GM21447 (cell line): ENCODE measurements around the gene CELF4.

Experiments
- ATAC-seq: cut with Tn5 transposase; IDR thresholded peaks from one replicate; pipeline ENCODE4 v1.9.1; 2021; ENCODE audit not compliant: unreplicated experiment

The CELF4 gene

DNA sequence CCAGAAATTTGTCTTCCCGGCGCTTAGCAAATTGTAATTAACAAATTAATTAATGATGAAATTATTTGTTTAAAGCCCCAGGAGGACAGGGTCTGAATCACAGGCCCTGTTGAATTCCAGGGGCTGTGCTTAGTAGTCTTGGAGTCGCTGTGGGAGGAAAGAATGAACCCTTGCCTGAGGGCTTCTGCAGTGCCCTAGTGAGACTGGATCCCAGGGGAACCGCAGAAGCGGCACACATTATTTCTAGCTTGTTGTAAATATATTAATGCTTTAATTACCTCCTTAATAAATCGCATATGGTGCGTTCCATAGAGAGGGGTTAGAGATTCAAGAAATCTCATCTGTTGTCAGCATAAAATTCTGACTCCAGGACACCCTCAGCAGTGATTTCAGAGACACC is 235.4 kb downstream of the CELF4 start:
- ATAC-seq = no peak

DNA sequence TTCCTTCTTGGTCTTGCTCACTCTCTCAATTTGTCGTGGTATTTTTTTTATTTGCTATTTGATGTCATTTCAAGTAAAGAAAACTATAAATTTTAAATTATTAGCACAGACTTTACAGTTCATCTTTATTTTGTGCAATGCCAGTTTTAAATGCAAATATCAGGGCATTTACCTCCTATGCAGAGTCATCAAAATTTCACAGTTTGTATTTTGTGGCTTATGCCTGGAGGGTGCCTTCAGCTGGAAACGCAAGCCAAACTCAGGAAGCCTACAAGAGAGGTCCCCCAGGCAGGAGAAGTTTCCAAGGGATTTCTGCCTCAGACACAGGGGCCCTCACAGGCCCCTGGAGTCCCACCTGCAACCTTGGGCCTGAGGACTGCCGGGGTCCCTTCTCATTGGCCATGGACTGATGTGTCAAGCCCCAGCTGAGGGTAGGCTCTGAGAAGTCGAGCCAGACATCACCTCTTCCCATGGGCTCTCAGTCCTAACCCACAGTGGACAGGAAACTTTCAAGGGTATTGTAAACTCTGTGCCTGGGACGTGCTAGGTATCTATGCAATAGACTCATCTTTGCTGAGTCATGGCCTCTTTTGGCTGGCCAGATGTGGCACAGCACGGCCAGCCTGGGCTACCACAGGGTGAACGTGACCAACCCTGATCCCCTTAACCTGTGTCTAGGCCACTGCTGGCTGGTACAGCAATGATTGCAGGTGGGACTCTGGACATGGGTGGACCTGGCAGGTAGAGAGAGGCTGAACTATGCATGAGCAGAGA is 236.5 kb downstream of the CELF4 start:
- no peak for ATAC-seq

DNA sequence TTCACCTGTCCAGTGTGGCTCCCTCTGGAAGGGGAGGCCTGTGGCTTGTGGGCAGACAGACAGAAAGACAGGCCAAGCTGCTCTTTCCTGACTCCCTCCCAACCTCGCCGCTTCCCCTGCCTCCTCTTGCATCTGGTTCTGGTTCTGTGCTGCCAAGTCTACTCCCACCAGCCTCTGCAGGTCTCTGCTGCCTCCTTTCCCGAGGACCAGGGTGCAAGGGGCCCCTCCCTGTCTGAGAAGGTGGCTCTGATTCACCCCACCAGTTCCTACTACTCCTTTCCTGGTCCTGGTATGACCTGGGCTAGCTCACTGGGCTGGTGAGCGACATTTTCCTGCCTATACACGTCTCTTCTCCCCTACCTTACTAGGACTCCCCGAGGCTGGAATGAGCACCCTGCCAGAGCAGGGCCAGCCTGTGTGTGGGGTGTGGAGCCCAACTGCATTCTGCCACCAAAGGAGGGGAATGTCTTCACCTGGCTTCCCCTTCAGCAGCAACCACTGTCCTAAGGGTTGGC is 238.5 kb downstream of the CELF4 start:
- no peak for ATAC-seq

DNA sequence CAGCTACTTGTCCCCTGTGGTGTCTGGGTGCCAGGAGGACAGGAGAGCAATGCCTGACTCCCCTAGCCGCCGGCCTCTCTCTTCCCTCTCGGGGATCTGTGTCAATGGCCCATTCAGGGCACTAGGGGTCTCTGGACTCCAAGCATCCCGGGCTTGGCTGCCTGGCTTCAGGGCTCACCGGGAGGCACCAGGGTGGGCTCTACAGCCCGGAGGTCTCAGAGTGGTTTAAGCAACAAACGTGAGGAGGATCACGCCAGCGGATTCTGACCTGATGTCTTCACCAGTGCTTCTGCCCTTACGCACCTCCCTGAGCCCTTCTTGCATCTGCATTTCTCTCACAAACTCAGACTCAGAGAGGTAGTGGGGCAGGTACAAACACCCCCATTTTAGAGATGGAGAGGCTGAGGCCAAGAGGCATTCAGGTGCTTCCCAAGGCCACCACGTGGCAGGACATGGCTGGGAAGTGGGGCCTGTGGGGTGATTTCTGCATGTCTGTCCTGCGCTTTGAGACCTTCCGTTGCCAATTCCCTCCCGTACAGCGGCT is 243.0 kb downstream of the CELF4 start:
- peak; percentile 81 for ATAC-seq

DNA sequence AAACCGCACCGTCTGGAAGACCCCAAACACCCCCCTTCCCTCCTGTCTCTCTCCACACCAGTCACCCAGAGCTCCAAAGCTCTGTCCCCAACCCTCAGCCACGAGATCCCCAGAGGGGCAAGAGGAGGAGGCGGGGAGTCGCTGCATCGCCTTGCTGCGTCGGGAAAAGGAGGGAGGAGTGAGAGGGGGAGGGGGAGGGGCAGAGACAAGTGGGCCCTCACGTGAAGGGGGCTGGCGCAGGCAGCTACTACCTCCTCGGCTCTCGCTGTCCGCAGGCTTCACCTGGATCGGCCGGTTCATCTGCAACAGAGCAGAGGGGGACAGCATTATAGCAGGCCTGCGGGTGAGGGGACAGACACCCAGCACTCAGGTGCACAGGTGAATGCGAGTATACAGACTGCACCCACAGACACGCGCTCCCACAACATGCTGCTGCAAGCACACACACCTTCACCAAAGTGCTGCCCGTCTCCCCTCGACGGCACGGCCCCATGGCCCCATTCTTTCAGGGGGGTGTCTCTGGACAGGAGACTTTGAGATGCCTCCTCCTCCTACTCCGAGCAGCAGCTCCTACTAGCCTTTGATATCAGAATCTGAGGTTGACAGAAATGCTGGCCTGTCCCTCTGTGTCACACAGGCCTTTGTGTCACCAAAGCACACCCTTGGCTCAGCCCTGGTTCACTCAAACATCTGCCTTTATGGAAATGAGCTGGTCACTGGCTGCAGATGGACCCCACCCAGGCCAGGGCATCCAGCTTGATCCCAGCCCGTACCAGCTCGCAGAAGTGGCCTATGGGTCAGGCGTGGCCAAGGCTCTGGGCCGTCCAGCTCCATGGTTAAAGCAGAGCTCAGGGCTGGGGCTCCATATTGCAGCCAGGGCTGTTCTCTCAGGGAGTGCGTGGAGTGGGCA is 243.8 kb downstream of the CELF4 start:
- ATAC-seq = no peak

DNA sequence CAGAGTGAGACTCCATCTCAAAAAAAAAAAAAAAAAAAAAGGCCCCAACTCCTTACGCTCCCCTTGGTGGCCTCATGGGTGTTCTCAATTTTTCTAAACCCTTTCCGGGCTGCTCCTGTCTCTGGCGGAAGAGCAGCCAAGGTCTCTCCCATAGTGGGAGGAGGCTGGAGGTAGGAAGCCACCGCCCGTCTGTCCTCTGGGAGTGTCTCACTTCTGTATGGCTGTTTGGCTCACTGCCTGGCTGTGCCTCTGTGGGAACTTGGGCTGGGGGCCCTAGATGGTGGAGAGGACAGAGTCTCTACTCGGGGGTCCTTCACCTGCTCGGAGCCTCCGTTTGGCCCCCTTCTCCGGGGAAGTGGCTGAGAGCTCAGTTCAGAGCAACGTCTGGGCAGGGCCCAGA is 245.3 kb downstream of the CELF4 start:
- ATAC-seq = no peak

DNA sequence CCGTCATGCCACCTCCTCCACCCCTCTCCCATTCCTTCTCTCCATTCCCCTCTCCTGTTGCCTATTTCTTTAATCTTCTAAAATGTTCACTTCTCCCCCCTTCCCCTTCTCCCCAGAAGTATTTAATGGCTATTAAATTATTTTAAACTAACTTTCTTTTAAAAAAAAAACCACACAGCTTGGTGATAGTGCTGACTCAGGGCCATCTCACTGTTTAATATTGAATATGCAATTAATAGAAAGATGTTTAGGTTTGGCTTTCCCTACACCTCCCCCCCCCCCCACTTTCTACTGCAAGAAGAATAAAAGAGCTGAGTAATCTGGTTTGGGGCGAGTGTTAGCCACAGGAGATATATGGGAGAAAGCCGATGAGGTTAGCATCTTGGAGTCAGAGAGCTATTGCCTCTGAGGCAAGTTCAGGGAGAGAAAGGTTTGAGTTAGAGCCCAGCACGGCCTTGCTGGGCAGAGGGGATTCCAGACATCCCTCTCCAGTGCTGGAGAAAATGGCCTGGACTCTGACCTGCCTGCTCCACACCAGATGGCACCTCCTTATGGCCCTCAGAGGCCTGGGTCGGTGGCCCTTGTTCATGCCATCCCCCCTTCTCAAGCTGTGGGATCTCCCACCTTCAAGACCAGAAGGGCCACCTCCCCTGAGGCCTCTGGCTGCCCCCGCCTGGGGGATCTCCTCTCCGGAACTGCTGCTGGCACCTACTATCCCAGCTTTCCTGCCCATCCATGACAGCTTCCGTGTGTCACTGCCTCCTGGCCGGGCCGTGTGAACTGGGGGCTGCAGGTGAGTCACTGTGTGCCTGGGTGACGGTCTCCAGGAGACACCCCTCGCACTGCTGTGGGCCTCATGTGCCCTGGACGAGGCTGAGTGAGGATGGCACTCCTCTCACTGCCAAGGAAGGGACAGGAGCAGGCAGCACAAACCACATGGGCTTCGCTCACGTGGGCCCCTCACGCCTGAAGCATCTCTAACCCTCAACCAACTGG is 246.9 kb downstream of the CELF4 start:
- ATAC-seq = no peak

DNA sequence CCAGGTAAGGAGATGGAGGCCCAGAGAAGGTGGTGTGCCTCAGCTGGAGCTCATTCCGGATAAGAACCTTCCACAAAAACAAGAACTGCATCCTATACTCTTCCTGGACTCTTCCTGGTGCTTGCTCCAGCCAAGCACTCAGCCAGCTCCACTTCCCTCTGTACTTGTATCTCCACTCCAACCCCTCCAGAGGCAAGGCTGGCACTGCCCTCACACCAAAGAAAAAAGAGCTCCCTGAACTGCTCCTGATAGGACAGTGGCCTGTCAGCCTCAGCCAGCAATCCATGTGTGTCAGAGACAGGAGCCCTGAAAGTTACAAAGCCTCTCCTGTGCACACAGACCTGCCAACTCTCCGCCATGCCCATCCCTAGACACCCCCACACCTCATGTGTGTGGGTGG is 248.1 kb downstream of the CELF4 start:
- no peak for ATAC-seq

DNA sequence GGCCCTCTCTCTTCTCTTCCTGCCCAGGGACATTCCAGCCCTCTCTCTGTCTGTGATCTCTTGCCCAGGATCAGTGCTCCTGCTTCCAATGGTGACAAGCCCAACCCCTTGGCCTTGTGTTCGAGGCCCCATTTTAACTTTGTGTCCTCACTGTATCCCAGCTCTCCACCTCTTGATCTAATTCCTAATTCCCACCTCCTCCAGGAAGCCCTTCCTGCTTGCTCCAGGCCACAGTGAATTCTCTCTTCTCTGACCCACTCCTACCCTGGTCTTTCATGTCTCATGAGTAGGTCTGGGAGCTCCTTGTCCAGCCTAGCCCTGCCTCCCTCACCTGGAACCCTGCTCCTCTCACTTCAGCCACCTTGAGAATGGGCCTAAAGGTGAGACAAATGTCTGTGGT is 249.1 kb downstream of the CELF4 start:
- ATAC-seq = no peak

DNA sequence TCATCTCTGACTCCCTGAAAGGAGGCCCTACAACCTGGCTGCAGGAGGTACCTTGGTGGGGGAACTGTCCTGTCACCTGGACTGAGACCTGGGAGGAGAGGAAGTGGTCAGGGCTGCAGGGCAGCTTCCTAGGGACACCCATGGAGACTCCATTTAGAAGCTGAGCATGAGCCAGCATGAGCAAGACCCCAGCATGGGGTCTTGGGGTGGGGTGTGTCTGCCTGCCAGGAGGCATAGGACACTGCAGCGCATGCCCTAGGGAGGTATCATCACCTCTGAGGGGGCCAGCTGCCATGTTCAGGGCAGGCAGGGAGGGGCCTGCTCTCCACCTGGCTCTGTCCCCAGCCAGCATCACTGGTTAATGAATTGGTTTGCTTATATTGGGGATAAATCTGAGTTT is 249.7 kb downstream of the CELF4 start:
- ATAC-seq = no peak

DNA sequence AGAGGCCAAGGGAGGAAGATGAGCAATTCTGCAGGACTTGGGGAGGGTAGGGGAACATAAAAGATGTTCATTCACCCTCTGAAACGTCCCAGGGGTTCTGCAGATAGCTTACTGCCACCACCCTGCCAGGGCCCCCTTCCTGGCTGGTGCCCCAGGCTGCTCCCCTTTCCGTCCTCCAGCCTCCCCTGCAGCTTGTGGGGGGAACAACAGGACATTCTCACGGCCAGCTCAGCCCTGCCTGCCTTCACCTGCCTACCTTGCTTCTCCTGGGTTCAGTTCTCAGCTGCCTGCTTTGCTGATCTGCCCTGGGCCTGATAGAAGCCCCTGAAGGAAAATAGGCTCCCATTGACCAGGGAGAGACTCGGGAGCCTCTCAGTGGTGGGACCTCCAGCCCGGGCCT is 251.1 kb downstream of the CELF4 start:
- no peak for ATAC-seq

DNA sequence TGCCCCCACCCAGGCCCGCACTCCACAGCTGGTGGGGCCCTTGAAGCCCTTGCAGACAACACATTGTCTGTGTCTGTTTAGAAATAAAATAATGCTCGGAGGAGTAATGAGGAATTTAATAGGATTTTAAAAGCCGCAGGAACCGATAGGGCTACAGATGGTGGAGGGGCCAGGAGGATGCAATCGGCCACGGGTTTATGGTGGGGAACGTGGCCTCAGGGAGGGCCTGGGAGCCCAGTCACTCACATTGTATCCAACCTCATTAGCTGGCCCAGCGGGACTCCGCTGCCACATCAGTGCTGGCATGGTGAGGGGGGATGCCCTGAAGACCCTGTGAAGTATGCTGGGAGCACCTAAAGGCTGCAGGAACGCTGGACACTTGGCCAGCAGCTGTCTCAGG is 252.0 kb downstream of the CELF4 start:
- no peak for ATAC-seq

DNA sequence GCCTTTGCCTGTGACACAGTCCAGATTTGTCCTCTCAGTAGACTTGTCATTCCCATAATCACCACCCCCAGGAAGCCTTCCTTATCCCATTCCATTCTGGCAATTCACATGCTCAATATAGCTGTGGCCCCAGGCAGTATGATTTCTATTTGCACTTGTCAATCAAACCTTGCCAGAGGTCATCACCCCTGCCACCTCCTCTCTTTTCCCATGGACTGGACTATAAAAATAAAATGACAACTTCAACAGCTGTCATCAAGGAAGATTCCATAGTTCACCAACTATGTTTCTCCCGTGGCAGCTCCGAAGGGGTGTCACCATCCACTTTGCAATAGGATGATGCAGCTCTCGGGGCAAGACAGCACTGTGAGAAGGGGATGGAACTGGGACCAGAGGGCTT is 255.7 kb downstream of the CELF4 start:
- ATAC-seq = no peak

DNA sequence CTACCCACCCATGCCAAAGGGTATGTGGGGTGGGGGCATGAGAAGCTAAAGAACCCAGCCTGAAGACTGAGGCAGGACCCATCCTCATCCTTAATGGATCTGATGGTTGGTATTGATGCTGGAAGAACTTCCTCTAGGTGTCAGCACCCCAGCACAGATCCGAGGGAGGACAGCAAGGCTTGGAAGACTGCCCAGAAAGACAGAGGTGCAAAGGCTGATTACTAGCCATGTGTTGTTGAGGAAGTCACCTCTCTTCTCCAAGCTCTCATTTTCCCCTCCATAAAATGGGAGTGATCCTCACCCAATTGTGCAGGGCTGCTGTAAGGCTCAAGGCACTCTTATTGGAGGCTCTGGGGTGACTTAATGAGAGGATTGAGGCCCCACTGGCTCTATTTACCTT is 256.5 kb downstream of the CELF4 start:
- no peak for ATAC-seq

DNA sequence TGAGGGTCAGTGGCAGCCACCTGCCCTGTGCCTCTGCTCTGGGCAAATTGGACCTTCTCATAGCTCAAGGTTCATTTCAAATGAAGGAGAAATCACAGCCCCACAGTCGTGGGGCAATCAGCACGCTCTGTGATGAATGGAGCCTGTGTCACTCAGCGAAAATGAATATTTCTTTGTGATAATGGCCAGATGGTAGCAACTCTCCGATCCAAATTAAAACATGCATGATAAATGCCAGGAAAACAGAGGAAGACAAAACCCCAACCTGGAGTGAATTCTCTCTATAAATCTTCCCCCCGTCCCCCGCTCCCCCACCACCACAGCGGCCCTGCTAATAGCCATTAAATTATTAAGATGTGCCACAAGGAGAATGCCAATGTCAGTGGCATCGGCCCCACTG is 258.4 kb downstream of the CELF4 start:
- no peak for ATAC-seq

DNA sequence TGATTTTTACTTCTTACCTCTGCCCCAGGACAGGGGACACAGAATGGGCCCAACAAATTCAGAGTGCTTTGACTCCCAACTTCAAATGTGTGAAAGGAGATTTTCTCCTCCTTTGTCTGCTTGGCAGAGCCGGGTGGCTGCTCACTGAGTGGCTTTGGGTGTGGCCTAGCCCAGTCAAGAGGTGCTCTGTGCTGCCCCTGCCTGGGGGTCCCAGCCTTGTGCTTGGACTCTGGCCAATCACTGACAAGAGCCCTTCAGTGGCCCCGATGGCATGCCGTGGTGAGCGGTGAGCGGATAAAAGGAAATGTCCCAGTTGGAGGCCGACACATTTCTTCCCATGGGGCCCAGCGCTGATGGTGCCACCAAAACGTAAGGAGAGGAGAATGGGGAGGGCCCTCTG is 259.2 kb downstream of the CELF4 start:
- no peak for ATAC-seq

DNA sequence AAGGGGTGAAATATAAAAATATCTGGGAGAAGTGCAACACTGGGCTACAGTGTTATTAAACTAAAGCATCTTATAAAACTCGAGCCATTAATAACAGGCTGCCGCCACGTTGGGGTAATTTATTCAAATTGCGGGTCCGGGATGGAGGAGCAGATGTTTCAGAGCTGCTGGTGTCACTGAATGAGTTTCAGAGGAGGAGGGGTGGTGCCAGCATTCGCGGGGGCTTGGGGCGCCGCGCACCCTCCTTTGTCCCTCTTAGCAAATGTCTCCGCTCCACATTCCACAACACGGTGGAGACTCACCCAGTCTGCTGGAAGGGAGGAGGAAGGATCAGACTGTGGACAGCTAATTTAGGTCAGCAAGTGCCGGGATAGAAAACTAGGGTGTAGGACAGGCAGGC is 260.5 kb downstream of the CELF4 start:
- ATAC-seq = no peak

DNA sequence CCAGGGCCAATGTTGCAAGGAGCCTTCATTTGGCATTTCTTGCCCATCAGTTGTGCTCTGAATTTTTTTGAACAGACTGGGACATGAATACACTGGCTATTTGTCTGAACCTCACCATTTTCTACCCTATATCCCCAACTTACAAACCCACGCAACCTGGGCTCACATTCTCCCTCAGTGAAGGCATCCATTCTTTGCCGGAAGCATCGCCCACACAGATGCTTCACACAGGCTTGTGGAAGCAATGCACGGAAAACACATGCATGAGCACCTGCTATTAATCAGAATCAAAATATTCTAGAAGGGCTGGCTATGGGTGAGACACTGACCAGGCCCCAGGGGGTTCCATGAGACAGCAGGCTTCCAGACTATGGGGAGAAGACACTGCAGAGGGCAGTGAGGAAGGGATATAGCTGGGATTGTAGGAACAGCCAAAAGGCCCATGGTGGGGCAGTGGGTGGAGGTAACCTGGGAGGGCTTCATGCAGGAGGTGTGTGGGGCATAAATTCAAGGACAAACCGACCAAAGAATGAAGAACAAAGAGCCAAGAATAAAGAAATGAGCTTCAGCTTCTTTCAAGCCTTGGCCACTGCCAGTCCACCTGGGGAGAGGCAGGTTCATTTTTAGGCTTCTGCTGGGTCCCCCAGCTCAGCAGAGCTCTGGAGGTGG is 261.5 kb downstream of the CELF4 start:
- no peak for ATAC-seq

DNA sequence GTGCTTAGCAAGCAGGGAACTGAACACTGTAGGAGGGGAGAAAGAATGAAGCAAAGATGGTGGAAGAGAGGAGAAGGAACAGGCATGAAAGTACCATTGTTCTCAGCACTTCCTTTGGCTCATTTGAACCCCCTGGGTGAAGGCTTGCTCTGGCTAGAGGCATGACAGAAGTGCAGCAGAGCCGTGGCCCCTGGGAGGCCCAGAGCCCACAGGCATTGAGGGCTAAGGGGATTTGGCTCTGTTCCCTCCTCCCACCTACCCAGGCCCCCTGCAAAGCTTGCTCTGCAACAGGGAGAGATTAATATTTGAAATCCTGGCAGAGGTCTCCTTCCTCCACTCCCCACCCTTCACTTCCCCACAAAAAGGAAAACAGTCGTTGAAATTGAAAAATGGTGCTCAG is 262.6 kb downstream of the CELF4 start:
- ATAC-seq = no peak

DNA sequence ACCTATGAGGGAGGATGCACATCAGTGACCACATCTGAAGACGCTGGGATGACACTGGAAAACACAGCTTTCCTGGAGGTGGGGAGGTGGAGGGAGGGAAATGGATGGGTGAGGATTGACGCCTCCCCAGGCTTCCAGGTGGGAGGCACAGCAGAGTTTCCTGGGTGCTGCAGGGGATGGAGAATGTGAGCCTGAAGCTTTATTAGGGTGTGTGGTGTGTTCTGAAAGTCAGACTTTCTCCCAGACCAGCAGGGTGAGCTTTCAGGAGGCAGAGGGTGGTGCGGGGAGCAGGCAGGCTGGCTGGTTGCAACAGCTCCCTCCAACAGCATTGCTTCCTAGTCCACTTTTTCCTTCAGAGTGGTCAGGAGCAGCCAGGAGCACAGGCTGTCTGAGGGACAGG is 263.1 kb downstream of the CELF4 start:
- no peak for ATAC-seq
